HFF-Myc (cell line): ENCODE results near the gene STX16.

Experiments used
- DNase-seq: peaks from one replicate; pipeline ENCODE4 v3.0.0-alpha.2; 2011; ENCODE audit warnings: low read depth; ENCODE audit errors: extremely low read depth
- H3K4me3 ChIP-seq: replicated peaks from 2 replicates; pipeline ENCODE4 v1.5.1; 2011; ENCODE audit warnings: low read depth, mild to moderate bottlenecking, control low read depth, low read length
- CTCF ChIP-seq: IDR thresholded peaks from 2 replicates; pipeline ENCODE4 v1.5.1; 2012; ENCODE audit warnings: mild to moderate bottlenecking, low read depth, low read length, control low read depth; ENCODE audit errors: missing control alignments

STX16 gene

GRCh38 chr20:58633161-58634053 lies 17.7 kb upstream of the STX16 start:
- DNase-seq, result no peak
- no peak for TF ChIP-seq CTCF
- no peak overlapping the region for H3K4me3 ChIP-seq

- no peak overlapping the region for H3K4me3 ChIP-seq
- TF ChIP-seq CTCF, result no peak
- DNase-seq, result no peak
Observed at GRCh38 chr20:58634059-58634458, 17.0 kb upstream of the STX16 start.

GRCh38 chr20:58634521-58635278 lies 16.4 kb upstream of the STX16 start:
- no peak for TF ChIP-seq CTCF
- no peak overlapping the region for H3K4me3 ChIP-seq
- DNase-seq, result no peak

GRCh38 chr20:58635279-58635665 lies 15.8 kb upstream of the STX16 start:
- no peak for TF ChIP-seq CTCF
- no peak overlapping the region for H3K4me3 ChIP-seq
- no peak for DNase-seq

GRCh38 chr20:58636396-58636982 lies 14.6 kb upstream of the STX16 start:
- H3K4me3 ChIP-seq, result no peak overlapping the region
- no peak for DNase-seq
- TF ChIP-seq CTCF, result no peak

- TF ChIP-seq CTCF, result no peak
- no peak overlapping the region for H3K4me3 ChIP-seq
- DNase-seq, result no peak
Observed at GRCh38 chr20:58636983-58637421, 14.1 kb upstream of the STX16 start.
